Activated naive CD4-positive, alpha-beta T cell treated with anti-CD3 and anti-CD28 coated beads for 36 hours (primary cell): ENCODE data around the gene ZSWIM6. TPM values are rescaled to one million over a fixed set of nuclear protein-coding genes. Genes with fewer than 3 reads are reported as not detected.

Experiments used
- CTCF ChIA-PET: fragments of 350-600 bp; sonication (Branson Sonifier 250); formaldehyde crosslinking; loops from one replicate; lab custom pipeline; 2021; ENCODE audit warnings: antibody characterized with exemption; lab: Charles Lee
- DNase-seq: peaks from one replicate; pipeline ENCODE4 v3.0.0-alpha.2; 2020
- H3K27ac Mint-ChIP-seq: one replicate; pipeline ENCODE4 v1.8.0; 2021; ENCODE audit warnings: mild to moderate bottlenecking, mixed read lengths
- H3K27me3 Mint-ChIP-seq: one replicate; pipeline ENCODE4 v1.8.0; 2021; ENCODE audit warnings: low read depth, mixed read lengths
- H3K36me3 Mint-ChIP-seq: one replicate; pipeline ENCODE4 v1.8.0; 2021; ENCODE audit warnings: low read depth, mixed read lengths
- H3K4me1 Mint-ChIP-seq: one replicate; pipeline ENCODE4 v1.8.0; 2021; ENCODE audit warnings: low read depth, mixed read lengths
- H3K4me3 Mint-ChIP-seq: one replicate; pipeline ENCODE4 v1.8.0; 2021; ENCODE audit warnings: mild to moderate bottlenecking, moderate library complexity, mixed read lengths
- H3K9me3 Mint-ChIP-seq: one replicate; pipeline ENCODE4 v1.8.0; 2021; ENCODE audit warnings: mixed read lengths
- intact Hi-C: fragments of 100-400 bp; cut with micrococcal nuclease; formaldehyde crosslinking; loops from one replicate; pipeline ENCODE4 v1.15.1; 2023
- total RNA-seq, 2 experiments: library from RNA; stranded (reverse); gene quantifications; one replicate each; pipeline ENCODE4 v1.2.3, GENCODE V29; 2021

ZSWIM6 gene
- total RNA-seq, 2 experiments from 2014 or later, result 4.3 TPM

DNA sequence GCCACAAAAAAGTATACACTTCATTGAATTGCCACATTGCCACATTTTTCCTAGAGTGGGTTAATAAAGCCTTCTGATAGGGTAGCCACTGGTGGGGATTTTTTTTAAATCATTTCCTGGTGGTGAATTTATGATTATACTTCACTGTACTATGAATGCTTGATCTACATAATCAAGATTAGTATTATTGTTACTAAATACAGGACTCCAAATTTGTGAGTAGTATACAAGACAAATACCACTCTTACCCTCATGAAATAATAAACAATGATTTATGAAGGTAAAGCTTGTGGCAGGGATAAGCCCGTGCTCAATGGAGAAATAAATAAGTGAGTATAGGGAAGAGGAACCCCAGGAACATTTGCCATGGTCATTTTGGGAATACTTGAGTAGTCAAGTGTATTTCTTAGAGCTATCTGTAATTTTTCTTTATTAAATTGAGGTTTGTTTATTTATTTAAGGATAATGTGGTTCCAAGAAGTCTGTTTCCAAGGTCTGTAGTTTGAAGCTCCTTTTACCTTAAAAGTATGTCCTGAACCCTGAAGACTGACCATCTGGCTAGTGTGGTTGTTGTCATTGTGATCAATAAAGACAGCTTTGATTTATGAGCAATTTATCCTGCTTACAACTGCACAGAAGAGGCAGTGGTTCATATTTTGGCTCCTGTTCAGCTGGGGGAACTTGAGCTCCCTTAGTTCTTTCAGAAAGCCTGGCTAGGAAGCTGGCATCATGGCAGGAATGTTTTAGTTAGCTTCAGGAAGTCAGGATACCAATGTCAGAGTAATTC, 118.6 kb downstream of the ZSWIM6 start:
- no peak overlapping the region for H3K27ac Mint-ChIP-seq
- DNase-seq, result no peak
- no peak overlapping the region for H3K4me3 Mint-ChIP-seq
- peaks cover 9% of the 10 kb centered on the region for H3K4me1 Mint-ChIP-seq
- peaks cover 21% of the 10 kb centered on the region for H3K9me3 Mint-ChIP-seq
- intact Hi-C loops, result no loop called here
- no peaks in the 10 kb centered on the region for H3K27me3 Mint-ChIP-seq
- CTCF ChIA-PET, result no interaction called here
- peaks cover 9% of the 10 kb centered on the region for H3K36me3 Mint-ChIP-seq

GRCh38 chr5:61455179-61456006, 123.3 kb downstream of the ZSWIM6 start:
- H3K36me3 Mint-ChIP-seq, result peaks cover 1% of the 10 kb centered on the region
- CTCF ChIA-PET, result no interaction called here
- H3K27ac Mint-ChIP-seq, result no peak overlapping the region
- no peaks in the 10 kb centered on the region for H3K9me3 Mint-ChIP-seq
- intact Hi-C loops, result no loop called here
- H3K4me1 Mint-ChIP-seq, result peaks cover 10% of the 10 kb centered on the region
- H3K4me3 Mint-ChIP-seq, result no peak overlapping the region
- DNase-seq, result no peak
- H3K27me3 Mint-ChIP-seq, result no peaks in the 10 kb centered on the region

- Mint-ChIP-seq H3K4me1 (peaks cover 6% of the 10 kb centered on the region), H3K27me3 (no peaks in the 10 kb centered on the region), H3K9me3 (no peaks in the 10 kb centered on the region), H3K27ac (no peak overlapping the region), H3K36me3 (peaks cover 1% of the 10 kb centered on the region), H3K4me3 (no peak overlapping the region)
- DNase-seq, result no peak
- CTCF ChIA-PET, result interaction anchor here (0.9 kb wide), 1 partner anchor 8 kb away, joined by 3 read pairs; no protein-coding TSS in a partner anchor
- intact Hi-C loops, result no loop called here
Measured at GRCh38 chr5:61460471-61460870, 128.4 kb downstream of the ZSWIM6 start.

DNA sequence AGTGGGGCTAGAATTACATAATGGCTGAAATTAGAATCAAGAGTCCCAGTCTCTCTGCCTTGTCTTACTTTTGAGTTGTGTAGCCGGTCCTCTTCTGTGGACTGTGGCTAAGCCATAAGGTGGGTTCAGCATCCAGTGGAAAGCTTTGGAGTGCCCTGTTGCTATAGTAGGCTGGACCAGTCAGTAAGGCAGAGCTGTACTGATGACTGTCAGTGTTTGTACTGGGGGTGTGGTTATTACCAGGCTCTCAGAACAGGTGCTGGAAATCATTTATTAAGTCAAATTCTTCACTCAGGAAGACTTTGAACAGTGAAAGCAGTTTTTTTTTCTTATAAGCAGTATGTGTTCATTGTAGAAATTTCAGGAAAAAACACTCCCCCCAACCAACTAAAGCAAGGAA, 129.4 kb downstream of the ZSWIM6 start:
- Mint-ChIP-seq H3K36me3 (peaks cover 1% of the 10 kb centered on the region), H3K9me3 (no peaks in the 10 kb centered on the region), H3K4me1 (peaks cover 4% of the 10 kb centered on the region), H3K4me3 (no peak overlapping the region), H3K27me3 (no peaks in the 10 kb centered on the region), H3K27ac (no peak overlapping the region)
- CTCF ChIA-PET, result no interaction called here
- DNase-seq, result no peak
- intact Hi-C loops, result no loop called here

GRCh38 chr5:61461926-61462325, 129.9 kb downstream of the ZSWIM6 start:
- intact Hi-C loops, result no loop called here
- no peaks in the 10 kb centered on the region for H3K9me3 Mint-ChIP-seq

GRCh38 chr5:61463596-61463995, 131.5 kb downstream of the ZSWIM6 start:
- H3K36me3 Mint-ChIP-seq, result peaks cover 1% of the 10 kb centered on the region
- intact Hi-C loops, result no loop called here

More at GRCh38 chr5:61461926-61462325, 129.9 kb downstream of the ZSWIM6 start:
- peaks cover 1% of the 10 kb centered on the region for H3K36me3 Mint-ChIP-seq
- H3K4me3 Mint-ChIP-seq, result no peak overlapping the region
- peaks cover 2% of the 10 kb centered on the region for H3K4me1 Mint-ChIP-seq
- DNase-seq, result no peak
- H3K27me3 Mint-ChIP-seq, result no peaks in the 10 kb centered on the region
- CTCF ChIA-PET, result no interaction called here
- H3K27ac Mint-ChIP-seq, result no peak overlapping the region

DNA sequence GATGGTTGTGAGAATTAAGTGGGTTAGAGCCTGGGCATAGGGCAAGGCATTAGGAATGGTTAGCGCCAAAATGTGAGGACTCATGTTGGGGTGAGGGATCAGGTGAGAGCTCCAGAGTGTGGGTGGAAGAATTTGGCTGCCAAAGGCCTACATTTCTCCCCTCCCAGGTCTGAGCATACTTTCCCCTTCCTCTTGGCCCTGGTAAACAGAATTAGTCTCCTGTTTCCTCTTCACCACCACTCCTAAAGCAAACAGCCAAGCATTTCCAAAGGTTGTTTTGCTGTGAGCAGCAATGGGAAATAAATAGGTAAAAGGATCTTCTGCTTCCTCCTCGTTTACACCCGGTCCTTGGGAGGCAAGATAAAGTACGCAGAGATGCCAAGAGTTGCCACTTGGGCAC, 132.5 kb downstream of the ZSWIM6 start:
- H3K27me3 Mint-ChIP-seq, result no peaks in the 10 kb centered on the region
- H3K36me3 Mint-ChIP-seq, result no peaks in the 10 kb centered on the region
- no peak overlapping the region for H3K4me3 Mint-ChIP-seq
- peak overlapping the region; percentile 6 for H3K27ac Mint-ChIP-seq
- no peak for DNase-seq
- no peaks in the 10 kb centered on the region for H3K9me3 Mint-ChIP-seq
- CTCF ChIA-PET, result no interaction called here
- peaks cover 5% of the 10 kb centered on the region for H3K4me1 Mint-ChIP-seq
- intact Hi-C loops, result no loop called here

More at GRCh38 chr5:61463596-61463995, 131.5 kb downstream of the ZSWIM6 start:
- Mint-ChIP-seq H3K27me3 (no peaks in the 10 kb centered on the region), H3K4me3 (no peak overlapping the region), H3K4me1 (peaks cover 7% of the 10 kb centered on the region), H3K9me3 (no peaks in the 10 kb centered on the region), H3K27ac (no peak overlapping the region)
- DNase-seq, result no peak
- CTCF ChIA-PET, result no interaction called here

- intact Hi-C loops, result no loop called here
- Mint-ChIP-seq H3K36me3 (no peaks in the 10 kb centered on the region), H3K27ac (no peak overlapping the region), H3K4me1 (peaks cover 7% of the 10 kb centered on the region), H3K4me3 (no peak overlapping the region), H3K9me3 (no peaks in the 10 kb centered on the region), H3K27me3 (no peaks in the 10 kb centered on the region)
- CTCF ChIA-PET, result no interaction called here
- no peak for DNase-seq
Measured at GRCh38 chr5:61465066-61465465, 133.0 kb downstream of the ZSWIM6 start.

GRCh38 chr5:61465496-61465895, 133.4 kb downstream of the ZSWIM6 start:
- intact Hi-C loops, result no loop called here
- no peak overlapping the region for H3K4me3 Mint-ChIP-seq
- H3K9me3 Mint-ChIP-seq, result no peaks in the 10 kb centered on the region
- peaks cover 8% of the 10 kb centered on the region for H3K4me1 Mint-ChIP-seq
- no peak for DNase-seq
- H3K36me3 Mint-ChIP-seq, result no peaks in the 10 kb centered on the region
- H3K27me3 Mint-ChIP-seq, result no peaks in the 10 kb centered on the region
- no peak overlapping the region for H3K27ac Mint-ChIP-seq
- CTCF ChIA-PET, result no interaction called here

DNA sequence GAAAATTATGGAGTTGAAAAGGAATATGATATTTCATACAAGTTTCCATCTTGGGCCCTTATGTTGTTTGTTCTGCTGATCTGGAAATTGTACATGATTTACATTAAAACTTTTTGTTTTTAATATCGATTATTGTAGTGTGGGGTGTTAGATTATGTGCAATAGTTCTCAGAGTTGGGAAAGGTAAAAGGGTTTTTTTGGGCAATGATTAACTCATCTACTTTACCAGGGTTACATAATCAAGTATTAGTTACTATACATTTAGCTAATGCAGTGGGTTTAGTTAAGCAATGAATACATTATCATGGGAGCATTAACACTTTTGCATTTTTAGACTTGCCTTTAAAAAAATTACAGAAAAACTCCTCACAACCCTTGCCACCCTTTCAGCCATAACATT, 134.0 kb downstream of the ZSWIM6 start:
- CTCF ChIA-PET, result no interaction called here
- intact Hi-C loops, result no loop called here
- H3K36me3 Mint-ChIP-seq, result no peaks in the 10 kb centered on the region
- H3K4me3 Mint-ChIP-seq, result no peak overlapping the region
- no peak for DNase-seq
- peaks cover 10% of the 10 kb centered on the region for H3K4me1 Mint-ChIP-seq
- no peak overlapping the region for H3K27ac Mint-ChIP-seq
- no peaks in the 10 kb centered on the region for H3K27me3 Mint-ChIP-seq
- H3K9me3 Mint-ChIP-seq, result no peaks in the 10 kb centered on the region

DNA sequence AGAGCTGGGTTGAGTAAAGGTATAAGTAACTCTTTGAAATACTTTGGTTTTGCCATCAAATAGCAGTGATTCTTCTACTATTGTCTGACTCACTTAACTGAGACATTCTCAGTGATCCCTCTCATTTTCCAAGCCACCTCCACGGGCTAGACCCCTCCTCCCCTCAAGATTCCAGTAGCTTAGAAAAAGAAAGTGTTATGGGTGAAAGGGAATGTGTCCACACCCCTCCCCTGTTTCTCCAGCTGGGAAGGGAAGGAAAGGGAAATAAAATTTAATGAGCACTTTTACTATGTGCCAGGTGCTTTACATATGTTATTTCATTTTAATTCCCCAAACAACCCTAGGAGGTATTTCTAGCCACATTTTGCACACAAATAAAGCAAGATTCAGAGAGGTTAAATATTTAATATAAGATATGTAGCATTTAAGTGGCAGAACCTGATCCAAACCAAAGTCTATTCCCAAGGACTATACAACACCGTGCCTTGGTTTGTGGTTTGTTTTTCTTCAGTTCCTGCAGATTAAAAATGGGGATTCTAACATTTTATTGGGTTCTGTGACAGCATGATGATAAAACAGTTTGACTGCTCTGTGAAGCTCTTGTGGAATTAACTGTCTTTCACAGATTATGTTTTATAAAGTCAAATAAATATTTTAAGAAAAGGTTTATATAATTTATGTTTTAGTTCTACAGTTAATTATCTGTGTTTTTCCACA, 135.9 kb downstream of the ZSWIM6 start:
- H3K4me1 Mint-ChIP-seq, result peaks cover 22% of the 10 kb centered on the region
- H3K27ac Mint-ChIP-seq, result no peak overlapping the region
- intact Hi-C loops, result no loop called here
- H3K27me3 Mint-ChIP-seq, result no peaks in the 10 kb centered on the region
- H3K36me3 Mint-ChIP-seq, result peaks cover 10% of the 10 kb centered on the region
- no peaks in the 10 kb centered on the region for H3K9me3 Mint-ChIP-seq
- no peak for DNase-seq
- CTCF ChIA-PET, result no interaction called here
- no peak overlapping the region for H3K4me3 Mint-ChIP-seq

GRCh38 chr5:61468483-61468865, 136.4 kb downstream of the ZSWIM6 start:
- Mint-ChIP-seq H3K4me1 (peaks cover 22% of the 10 kb centered on the region), H3K9me3 (no peaks in the 10 kb centered on the region), H3K27me3 (no peaks in the 10 kb centered on the region), H3K36me3 (peaks cover 10% of the 10 kb centered on the region), H3K4me3 (no peak overlapping the region), H3K27ac (no peak overlapping the region)
- CTCF ChIA-PET, result interaction anchor here (0.7 kb wide), 1 partner anchor 8 kb away, joined by 3 read pairs; no protein-coding TSS in a partner anchor
- DNase-seq, result no peak
- intact Hi-C loops, result no loop called here
